DOHH2 (cell line): ENCODE data around the gene NAA50.

ENCODE experiments used
- EZH2phosphoT487 ChIP-seq: fragments of 200-600 bp; sonication (generic); IDR thresholded peaks from 2 replicates; pipeline ENCODE4 v1.6.1; 2017; ENCODE audit warnings: borderline replicate concordance, mild to moderate bottlenecking, antibody characterized with exemption, low read length, moderate library complexity, mixed read lengths
- TF ChIP-seq, protein P1 (sequence below): fragments of 200-600 bp; sonication (generic); IDR thresholded peaks from one replicate; pipeline ENCODE4 v1.5.1; 2014; ENCODE audit warnings: antibody characterized with exemption, mild to moderate bottlenecking, low read depth, low read length; ENCODE audit not compliant: poor library complexity, severe bottlenecking

DNA sequence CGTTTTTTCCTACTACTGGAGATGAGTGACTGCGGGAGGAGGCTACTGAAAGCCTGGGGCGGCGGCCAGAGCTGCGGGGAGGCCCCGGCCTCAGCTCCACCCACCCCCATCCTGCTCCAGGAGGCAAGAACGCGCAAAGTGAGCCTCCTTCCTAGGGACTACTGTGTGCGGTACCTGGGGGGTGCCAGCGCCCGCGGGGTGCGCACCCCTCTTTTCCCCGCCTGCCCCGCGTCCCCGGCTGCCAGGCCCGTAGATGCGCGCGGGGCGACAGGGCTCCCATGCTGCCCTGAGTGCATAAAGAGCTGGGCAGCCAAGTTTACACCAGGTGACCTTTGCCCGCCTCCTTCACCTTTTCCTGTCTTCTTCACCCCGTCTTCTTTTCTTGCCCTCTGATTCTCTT is 47.1 kb downstream of the NAA50 start:
- TF ChIP-seq, protein P1, sequence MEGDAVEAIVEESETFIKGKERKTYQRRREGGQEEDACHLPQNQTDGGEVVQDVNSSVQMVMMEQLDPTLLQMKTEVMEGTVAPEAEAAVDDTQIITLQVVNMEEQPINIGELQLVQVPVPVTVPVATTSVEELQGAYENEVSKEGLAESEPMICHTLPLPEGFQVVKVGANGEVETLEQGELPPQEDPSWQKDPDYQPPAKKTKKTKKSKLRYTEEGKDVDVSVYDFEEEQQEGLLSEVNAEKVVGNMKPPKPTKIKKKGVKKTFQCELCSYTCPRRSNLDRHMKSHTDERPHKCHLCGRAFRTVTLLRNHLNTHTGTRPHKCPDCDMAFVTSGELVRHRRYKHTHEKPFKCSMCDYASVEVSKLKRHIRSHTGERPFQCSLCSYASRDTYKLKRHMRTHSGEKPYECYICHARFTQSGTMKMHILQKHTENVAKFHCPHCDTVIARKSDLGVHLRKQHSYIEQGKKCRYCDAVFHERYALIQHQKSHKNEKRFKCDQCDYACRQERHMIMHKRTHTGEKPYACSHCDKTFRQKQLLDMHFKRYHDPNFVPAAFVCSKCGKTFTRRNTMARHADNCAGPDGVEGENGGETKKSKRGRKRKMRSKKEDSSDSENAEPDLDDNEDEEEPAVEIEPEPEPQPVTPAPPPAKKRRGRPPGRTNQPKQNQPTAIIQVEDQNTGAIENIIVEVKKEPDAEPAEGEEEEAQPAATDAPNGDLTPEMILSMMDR, result no peak
- TF ChIP-seq EZH2phosphoT487, result no peak
